Measurements from ENCODE around the gene SSBP4.

DNA sequence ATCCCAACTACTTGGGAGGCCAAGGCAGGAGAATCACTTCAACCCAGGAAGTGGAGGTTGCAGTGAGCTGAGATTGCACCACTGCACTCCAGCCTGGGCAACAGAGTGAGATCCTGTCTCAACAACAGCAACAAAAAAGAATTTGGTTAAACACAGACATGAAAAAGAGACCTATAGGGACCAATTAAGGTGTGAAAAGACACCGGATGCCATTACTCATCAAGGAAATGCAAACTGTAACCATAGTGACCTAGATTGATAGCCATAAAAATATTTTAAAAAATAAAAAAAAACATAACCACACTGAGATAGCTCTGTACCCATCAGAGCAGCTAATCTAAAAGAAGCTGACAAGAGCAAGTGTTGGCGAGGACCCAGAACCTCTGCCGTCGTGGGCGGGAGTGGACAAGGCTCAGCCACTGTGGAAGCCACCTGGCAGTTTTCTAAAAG is 55.8 kb downstream of the SSBP4 start:
- TF ChIP-seq, protein P1, sequence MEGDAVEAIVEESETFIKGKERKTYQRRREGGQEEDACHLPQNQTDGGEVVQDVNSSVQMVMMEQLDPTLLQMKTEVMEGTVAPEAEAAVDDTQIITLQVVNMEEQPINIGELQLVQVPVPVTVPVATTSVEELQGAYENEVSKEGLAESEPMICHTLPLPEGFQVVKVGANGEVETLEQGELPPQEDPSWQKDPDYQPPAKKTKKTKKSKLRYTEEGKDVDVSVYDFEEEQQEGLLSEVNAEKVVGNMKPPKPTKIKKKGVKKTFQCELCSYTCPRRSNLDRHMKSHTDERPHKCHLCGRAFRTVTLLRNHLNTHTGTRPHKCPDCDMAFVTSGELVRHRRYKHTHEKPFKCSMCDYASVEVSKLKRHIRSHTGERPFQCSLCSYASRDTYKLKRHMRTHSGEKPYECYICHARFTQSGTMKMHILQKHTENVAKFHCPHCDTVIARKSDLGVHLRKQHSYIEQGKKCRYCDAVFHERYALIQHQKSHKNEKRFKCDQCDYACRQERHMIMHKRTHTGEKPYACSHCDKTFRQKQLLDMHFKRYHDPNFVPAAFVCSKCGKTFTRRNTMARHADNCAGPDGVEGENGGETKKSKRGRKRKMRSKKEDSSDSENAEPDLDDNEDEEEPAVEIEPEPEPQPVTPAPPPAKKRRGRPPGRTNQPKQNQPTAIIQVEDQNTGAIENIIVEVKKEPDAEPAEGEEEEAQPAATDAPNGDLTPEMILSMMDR (IDR thresholded peaks at IDR 0.05), result no peak
- TF ChIP-seq POLR2A (IDR thresholded peaks at IDR 0.05), result no peak

All from testis (tissue), 2 donors.